HG03439 (cell line): ENCODE measurements around the gene PDZD8.
"Not testable (repeated sequence)": the region's sequence is repeated elsewhere in the genome, so short reads cannot be mapped to it uniquely, and the experiment has no call there.

ENCODE experiments used
- ATAC-seq: cut with Tn5 transposase; IDR thresholded peaks from one replicate; pipeline ENCODE4 v1.9.1; 2021; ENCODE audit warnings: mild to moderate bottlenecking, moderate library complexity; ENCODE audit not compliant: unreplicated experiment

Gene PDZD8

DNA sequence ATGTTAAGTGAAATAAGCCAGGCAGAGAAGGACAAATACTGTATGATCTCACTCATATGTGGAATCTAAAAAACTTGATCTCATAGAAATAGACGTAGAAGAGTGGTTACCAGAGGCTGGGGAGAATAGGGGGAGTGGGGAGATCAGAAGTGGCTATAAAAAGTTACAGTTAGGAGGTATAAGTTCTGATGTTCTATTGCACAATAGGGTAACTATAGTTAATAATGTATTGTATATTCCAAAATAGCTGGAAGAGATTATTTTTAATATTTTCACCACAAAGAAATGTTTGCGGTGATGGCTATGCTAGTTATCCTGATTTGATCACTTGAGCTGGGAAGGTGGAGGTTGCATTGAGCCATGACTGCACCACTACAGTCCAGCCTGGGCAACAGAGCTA, 80.5 kb downstream of the PDZD8 start:
- no peak for ATAC-seq

DNA sequence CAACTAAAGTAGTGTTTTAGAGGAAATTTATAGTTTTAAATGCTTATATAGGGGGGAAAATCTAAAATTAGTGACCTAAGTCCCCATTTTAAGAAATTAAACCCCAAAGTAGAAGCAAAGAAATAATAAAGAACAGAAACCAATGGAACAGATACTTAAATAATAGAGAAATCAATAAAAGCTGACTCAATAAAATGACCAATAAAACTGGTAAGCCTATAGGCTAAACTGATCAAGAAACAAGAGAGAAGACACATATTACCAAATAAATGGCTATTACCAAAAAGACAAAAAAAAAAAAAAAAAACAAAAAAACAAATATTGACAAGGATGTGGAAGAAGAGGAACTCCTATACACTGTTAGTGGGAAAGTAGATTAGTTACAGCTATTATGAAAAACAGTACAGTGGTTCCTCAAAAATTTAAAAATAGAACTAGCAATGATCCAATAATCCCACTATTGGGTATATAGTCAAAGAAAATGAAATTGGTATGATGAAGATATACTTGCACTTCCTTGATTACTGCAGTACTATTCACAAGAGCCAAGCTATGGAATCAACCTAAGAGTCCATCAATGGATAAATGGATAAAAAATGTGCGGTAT, 81.1 kb downstream of the PDZD8 start:
- no peak for ATAC-seq

DNA sequence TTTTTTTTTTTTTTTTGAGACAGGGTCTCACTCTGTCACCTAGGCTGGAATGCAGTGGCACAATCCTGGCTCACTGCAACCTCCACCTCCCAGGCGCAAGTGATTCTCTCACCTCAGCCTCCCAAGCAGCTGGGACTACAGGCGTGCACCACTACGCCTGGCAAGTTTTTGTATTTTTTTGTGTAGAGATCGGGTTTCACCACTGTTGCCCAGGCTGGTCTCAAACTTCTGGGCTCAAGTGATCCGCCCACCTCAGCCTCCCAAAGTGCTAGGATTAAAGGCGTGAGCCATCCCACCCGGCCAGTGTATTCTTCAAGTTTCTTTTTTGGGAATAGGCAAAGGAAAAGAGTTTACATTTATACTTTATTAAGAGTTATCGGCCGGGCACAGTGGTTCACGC, 84.4 kb downstream of the PDZD8 start:
- ATAC-seq = not testable (repeated sequence)

DNA sequence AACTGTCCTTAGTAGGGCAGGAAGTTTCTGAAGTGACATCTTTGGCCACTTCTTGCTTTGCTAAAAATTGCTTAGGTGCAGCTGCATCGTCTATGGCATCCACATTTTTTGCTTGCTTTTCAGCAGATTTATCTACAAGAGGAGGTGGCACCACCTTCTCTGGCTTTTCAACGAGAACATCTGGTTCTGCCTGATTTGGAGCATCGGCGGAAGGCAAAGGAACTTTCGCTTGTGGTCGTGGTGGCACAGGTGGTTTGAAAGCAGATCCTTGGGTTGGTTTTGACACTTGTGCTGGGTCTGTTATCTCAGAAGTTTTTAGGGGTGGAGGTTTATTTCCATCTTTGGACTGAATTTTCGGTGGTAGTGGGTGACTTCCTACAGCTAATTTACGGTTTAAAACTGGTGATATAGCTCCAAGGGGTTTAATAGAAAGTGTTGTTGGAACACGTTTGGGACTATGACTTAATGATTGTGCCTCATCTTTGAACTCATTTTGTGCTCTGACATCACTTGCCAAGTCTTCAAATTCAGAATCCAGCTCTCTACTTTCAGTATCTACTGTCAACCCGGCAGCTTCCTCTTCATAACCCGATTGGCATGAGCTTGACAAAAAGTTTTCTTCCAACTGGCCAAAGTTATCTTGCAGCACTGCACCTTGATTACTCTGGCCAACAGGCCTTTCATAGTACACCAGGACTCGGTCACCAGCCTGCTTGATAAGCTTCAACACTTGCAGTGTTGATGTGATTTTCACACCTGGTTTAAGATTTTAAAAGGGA, 90.3 kb downstream of the PDZD8 start:
- no peak for ATAC-seq

DNA sequence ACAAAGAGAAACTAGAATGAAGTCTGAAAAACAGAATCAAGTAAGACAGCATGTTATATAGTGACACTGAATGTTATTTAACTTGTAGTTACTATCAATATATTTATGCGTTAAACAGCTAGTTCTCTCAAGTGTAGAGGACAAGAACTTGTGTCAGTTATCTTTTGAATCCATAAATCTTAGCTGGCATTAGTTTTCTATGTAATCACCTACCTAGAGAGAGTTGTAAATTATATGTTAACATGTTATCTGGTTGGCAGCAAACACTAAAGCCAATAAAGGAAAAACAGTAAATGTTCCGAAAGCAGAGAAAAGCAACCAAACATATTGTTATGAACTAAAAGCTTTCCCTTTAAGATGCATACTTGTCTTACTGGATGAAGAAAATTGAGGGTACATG, 97.6 kb downstream of the PDZD8 start:
- no peak for ATAC-seq

DNA sequence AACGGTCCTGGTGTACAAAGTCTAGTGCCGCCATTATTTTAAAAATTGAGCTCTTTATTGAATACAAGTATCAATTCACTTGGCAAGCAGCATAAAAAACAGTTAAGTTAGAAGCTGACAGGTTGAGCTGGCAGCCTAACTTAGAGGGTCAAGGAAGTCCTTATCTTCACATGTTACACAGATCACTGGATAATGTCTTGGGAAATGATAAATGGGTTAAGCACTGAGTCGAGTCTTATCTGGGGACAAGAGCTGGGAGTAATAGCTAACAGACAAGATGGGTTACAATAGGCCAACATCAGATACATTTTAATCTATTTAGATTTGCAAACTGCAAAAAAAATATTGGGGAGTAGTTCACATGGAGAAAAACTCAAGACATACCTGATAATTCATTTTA, 100.1 kb downstream of the PDZD8 start:
- no peak for ATAC-seq

DNA sequence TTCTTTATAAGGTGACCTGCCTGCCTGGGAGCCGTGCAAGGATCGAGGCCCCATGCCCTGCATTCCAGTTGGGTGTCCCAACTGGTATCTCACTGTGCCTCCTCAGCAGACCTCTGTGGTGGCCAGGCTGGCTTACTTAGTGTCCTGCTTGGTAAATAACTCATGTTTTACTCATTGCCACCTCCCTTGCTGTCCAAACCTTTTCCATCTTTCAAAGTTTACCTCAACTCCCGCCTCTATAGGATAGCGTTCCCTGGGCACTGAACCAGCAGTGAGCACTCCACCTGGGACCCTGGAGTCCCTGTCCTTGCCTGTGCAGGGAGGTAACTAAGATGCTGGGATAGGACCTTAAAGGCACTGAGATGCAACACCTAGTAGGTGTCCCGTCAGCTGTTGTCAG, 100.7 kb downstream of the PDZD8 start:
- ATAC-seq = no peak

DNA sequence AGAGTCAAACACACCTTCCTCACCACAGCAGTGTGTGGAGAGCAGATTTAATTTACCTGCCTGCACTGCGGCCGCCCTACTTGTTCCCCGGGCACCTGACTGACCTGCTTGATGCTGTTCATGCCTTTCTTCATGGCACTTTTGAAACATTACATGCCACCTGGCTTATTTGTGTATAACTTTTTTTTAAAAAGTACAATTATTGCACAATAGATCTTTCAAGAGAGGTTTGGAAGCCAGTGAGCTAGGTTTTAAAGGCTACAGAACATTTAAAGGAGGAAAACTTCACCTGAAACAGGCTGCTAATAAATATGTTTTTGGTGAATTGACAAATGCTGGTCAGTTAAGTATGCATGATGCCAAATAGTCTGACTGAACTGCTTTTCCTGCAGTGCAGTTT, 101.3 kb downstream of the PDZD8 start:
- ATAC-seq = no peak

DNA sequence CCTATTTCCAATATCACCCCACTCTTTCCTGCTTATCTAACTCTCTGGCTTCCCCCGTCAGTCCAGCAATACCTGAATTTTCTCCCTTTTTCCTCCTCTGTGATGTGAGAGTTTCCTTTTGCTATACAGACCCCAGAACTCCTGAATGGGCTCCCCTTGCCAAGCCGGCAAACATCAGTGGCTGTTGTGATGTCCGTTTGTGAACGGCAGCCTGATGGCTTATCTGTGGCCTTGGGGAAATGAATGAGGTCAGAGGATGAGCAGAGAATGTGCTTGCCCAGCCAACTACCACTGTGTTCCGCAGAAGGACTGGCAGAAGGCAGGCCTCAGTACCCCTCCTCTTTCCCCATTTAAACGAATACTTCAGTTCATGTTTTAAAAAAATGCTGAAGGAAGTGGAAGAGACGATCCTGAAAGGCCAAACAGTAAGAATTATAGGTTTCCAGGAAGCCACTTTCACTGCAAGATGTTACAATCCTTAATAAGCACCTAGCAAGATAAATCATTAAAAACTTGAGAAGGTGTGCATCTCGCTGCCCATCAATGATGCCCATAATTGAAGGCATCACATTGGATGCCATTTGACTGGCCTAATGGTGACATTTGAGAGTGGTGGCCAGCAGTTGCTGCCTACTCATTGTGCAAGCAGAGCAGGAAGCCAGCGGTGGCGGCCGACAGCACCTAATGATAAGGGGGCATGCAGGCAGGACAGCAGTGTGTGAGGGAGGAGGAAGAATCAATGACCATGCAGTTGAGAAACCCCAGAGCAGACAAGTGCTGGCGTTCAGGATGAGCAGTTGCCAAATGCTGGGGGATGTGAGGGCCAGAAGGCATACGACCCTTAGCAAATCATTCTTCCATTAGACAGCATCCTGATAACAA, 102.8 kb downstream of the PDZD8 start:
- no peak for ATAC-seq

DNA sequence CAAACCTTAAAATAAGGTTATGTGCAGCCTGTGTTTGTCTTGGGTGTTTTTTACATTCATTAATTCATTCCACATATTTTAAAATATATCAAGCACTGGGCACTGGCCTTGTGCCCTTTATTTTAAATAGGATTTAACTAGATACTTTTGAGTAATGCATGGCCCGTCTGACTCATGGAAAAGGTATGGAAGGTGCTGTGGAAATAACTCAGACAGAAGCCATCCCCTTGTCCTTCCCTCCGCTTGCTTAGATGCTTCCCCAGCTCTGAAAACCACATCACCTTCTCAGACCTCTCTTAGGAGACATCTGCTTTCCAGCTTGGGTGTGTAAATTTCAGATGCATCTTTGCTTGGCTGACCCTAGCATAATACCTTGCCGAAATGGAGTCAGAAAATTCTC, 103.8 kb downstream of the PDZD8 start:
- no peak for ATAC-seq

DNA sequence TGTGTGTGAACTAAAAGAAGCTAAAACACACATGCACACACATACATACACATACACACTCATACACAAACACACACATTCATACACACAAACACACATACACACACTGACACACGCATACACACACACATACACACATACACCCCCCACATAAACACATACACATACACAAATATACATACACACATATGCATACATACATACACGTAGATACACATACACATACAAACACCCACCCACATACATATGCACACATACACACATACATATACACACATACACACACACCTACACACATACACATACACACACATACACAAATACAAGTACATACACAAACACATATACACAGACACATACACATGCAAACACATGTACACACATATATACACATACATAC, 106.3 kb downstream of the PDZD8 start:
- no peak for ATAC-seq

DNA sequence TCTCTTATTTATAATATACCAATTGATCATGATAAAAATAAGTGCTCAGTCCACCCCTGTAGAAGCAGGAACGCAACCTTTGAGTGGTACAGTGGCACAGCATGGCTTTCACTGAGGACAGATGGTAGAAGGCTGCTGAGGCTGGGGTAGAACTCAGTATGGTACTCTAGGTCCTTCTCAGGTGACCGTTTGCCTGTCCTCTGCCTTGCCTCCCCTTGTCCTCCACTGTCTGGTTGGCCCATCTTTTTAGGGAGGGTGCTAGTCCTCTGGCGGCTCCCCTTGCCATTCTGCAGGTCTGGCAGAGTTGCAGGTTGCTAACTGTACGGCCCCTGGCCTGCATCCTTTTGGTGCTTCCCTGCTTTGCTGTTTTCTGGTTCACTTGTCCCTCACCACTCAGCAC, 107.0 kb downstream of the PDZD8 start:
- no peak for ATAC-seq

DNA sequence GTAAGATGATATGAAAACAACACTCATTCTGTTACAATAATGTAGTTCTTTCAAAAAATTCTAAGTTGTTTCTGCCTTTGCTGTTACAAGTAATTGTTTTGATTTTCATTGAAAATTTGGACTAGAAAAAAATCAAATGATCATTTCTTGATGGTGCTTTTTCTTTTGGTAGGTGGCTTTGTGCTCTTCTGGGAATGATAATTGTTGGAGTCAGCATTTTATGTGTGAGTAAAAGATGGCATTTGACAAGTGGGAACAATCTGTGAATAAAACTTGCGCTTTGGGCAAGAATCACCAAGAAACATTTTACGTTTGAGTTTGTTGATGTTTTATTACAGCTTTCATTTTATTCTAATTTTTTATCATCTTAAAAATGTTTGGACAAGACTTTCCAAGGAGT, 108.4 kb downstream of the PDZD8 start:
- no peak for ATAC-seq

DNA sequence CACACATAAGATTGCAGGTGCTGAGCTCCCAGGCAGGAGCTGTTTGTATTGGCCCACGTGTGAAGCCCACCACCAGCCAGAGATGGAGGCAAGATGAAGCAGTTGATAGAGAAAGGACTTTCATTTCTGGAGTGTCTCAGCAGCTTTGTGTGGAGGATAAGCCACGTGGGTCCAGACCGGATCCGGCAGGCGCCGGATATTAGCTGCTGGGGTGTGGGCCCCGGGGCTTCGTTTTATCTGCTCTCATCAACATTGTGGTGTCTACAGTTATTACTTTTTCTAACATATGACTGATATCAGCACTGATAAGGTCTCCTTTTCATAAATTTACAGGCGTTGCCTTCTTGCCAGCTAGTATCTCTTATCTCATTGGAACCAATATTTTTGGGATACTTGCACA, 108.8 kb downstream of the PDZD8 start:
- ATAC-seq = no peak

DNA sequence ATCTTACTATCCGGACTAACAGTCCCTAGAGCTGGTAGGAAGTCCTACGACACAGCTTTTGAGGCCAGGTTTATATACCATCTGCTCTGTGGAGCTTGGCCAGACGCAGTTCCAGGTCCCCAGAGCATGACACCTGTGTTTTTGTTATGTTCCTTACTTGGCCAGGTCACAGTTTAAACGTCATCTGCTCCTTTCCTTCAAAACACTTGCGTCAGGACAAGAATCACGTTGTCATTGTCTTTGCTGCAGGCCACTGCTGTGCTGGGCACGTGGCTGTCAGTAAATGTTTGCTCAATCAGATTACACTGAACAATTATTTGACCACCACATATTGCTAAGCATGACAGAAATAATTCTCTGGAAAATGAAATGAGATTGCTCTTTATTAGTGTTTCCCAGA, 110.5 kb downstream of the PDZD8 start:
- no peak for ATAC-seq

DNA sequence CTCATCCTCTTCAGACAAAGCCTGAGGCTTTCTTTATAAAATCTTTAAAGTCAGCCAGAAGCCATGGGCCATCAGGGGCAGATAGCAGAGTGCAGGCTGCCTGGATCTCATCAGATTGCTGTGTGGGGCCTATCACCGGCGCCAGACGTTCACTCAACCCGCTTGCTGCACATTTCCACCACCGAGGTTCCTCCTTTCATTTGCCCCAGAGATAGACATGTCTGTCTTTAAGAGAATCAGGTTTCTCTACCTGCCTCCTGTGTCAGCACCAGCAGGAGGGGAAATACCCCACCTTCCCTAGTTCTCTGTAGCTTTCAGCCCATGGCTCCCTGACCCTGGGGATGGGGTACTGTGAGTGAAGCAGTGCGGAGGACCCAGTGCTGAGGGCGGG, 112.3 kb downstream of the PDZD8 start:
- no peak for ATAC-seq

DNA sequence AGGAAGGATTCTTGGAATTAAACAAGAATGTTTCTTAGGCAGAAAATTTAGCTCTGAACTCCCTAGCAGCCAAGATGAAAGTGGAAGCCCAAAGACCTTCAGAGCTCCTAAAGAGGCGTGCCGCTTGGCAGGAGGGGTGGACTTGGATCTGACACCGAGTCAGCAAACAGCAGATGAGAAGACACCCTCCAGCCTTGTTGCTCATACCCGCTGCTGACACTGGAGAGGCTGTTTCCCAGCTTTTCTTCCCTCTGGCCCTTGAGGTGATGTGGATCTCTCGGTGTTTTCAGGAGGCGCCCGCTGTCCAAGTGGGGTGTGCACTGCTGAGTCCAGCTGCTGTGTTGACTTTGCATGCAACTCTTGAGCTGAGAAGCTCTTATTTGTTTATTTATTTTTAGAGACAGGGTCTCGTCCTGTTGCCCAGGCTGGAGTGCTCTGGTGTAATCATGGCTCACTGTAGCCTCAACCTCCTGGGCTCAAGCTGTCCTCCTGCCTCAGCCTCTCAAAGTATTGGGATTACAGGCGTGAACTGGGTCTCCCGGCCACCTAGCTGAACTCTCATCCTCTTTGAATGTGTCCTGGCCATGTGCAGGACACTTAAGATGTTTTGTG, 112.8 kb downstream of the PDZD8 start:
- ATAC-seq = no peak

DNA sequence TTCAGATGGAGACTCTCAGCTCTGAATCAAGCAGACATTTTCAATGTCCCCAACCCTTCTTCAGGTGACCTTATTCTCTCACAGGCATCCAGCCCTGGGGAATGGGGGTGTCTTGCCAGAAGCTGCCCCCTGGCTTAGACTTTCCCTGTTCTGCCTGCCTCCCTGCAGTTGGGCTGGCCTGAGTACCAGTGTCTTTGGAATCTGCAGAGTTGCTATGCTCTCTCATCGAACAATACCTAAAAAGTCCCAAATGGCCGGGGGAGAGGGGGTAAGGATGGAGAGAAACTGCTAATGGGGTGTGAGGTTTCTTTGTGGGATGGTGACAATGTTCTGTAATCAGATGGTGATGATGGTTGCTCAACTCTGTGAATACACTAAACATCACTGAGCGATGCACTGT, 113.7 kb downstream of the PDZD8 start:
- no peak for ATAC-seq

DNA sequence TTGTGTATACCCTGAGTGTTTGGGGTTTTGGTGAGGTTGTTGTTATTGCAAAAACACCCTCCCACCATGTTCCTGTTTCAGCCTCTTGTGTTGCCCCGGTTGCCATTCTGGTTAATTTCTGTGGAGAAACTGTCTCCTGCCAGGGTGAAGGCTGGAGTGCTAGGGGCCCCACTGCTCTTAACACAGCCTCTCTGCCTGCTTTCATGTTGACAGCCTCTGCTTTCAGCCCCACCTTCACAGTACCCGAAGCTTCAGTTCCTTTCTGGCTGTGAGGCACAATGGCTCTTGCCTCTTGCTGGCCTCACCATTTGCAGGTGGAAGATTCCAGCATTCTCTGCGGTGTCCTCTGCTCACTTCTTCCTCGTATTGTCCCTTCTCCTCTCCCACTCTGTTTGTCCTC, 115.2 kb downstream of the PDZD8 start:
- no peak for ATAC-seq

DNA sequence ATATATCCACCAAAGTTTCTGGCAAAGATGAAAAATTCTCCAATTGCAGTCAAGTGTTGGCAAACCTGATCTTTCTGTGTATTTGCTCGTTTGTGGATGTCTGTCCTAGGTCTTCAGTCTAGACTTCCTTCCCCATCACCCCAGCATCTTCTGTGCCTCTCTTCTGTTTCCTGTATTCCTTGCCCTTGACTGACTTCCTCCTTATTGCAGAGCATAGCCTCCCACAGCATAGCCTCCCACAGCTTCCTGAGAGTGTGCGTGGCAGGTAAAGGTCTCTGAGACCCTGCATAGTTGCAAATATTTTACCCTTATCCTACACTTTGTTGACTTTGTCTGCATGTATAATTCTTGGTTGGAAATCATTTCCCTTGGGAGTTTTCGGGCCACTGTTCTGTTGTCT, 116.0 kb downstream of the PDZD8 start:
- ATAC-seq = no peak

DNA sequence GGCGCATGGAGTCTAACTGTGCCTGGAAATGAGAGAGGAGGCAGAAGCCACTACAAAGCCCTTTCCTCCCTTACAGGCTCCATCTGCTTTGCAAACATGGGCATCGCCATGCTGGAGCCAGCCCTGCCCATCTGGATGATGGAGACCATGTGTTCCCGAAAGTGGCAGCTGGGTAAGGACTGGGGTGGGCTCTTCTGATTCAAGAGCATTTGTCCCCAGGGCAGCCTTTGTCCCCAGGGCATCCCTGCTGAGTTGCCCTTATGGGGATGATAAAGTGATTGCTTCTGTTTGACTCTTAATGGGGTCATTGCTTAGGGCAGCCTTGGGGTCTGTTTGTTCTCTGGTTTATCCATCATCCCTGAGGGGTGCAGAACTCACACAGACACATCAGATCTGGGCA, 117.5 kb downstream of the PDZD8 start:
- no peak for ATAC-seq

DNA sequence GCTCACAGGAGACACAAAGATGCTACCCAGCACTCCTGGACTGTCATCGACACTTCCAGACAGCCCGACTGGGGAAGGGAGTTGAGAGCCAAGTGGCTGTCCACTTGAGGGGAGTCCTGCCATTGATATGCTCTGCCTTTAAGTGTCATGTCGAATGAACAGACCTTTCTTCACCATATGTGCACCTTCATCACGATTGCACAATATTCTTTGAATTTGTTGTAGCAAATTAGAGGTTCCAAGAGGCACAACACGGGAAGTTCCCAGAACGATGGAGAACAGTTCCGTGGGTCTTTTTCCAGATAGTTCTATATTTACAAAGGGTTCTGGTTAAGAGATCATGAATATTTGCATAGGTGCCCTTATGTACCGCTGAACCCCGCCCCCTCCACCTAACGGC, 118.3 kb downstream of the PDZD8 start:
- no peak for ATAC-seq
